K562 (cell line): ENCODE measurements around the gene CRABP1. TPM values are rescaled to one million over a fixed set of nuclear protein-coding genes. Genes with fewer than 3 reads are reported as not detected.

Experiments used
- ATAC-seq: fragments of 200-7000 bp; cut with Tn5 transposase; 3 replicates; pipeline ENCODE4 v1.9.1; 2020; ENCODE audit warnings: moderate library complexity
- BruUV-seq: library from RNA; stranded (reverse); fragments of 400-500 nt; replicated peaks from 2 replicates; lab custom pipeline; 2021; lab: Mats Ljungman, UMichigan
- CTCF ChIA-PET: fragments of 300-600 bp; formaldehyde crosslinking; extraction: SDS; loops from one replicate; lab custom pipeline; 2021; ENCODE audit warnings: low intra/inter-chr PET ratio; lab: Yijun Ruan, JAX
- POLR2A ChIA-PET: fragments of 300-600, 350-650 bp; sonication (Branson Sonifier 250); formaldehyde crosslinking; extraction: SDS; loops from one replicate; lab custom pipeline; 2021; ENCODE audit warnings: antibody characterized with exemption, inconsistent platforms; lab: Yijun Ruan, JAX
- DNase-seq, 4 experiments: peaks; one replicate each; pipeline versions ENCODE4 v3.0.0 to v3.0.0-alpha.2; 2011 to 2018; ENCODE audit warnings: low spot score in 3 of 4, mixed read lengths in 3 of 4; ENCODE audit errors: extremely low read depth in 1 of 4
- FAIRE-seq: peaks from 2 replicates; lab custom pipeline; 2011; peaks lifted over from hg19 to GRCh38; lab: Jason Lieb, UNC
- H2AFZ ChIP-seq: 2 replicates; pipeline ENCODE4 v1.6.0; 2011; ENCODE audit warnings: low read depth, low read length, control low read depth, inconsistent platforms
- H3K27ac ChIP-seq: fragments of 200-600 bp; 3 replicates; pipeline ENCODE4 v1.8.0; 2011; ENCODE audit warnings: low read depth, mild to moderate bottlenecking, control low read depth, inconsistent platforms, low read length, moderate library complexity, mixed read lengths; ENCODE audit errors: extremely low read depth
- H3K27me3 ChIP-seq, 2 experiments: fragments of 300-600 bp in 1 of 2; 2 replicates in 1 of 2; 3 replicates in 1 of 2; pipeline versions ENCODE4 v1.6.0 to v1.8.0; 2011; ENCODE audit warnings: inconsistent platforms in 2 of 2, low read length in 2 of 2, mild to moderate bottlenecking in 1 of 2, mixed read lengths in 1 of 2, moderate library complexity in 1 of 2; ENCODE audit not compliant: control insufficient read depth in 2 of 2, insufficient read depth in 2 of 2
- H3K36me3 ChIP-seq: fragments of 300-600 bp; 3 replicates; pipeline ENCODE4 v1.8.0; 2011; ENCODE audit warnings: mild to moderate bottlenecking, low read length, inconsistent platforms; ENCODE audit not compliant: control insufficient read depth, insufficient read depth
- H3K4me1 ChIP-seq, 2 experiments: fragments of 200-600 bp in 1 of 2; replicated peaks in 1 of 2; 2 replicates in 1 of 2; 3 replicates in 1 of 2; pipeline versions ENCODE4 v1.5.1 to v1.8.0; 2011; ENCODE audit warnings: inconsistent platforms in 2 of 2, low read length in 2 of 2, mild to moderate bottlenecking in 1 of 2, mixed read lengths in 1 of 2, moderate library complexity in 1 of 2; ENCODE audit not compliant: control insufficient read depth in 2 of 2, insufficient read depth in 2 of 2
- H3K4me2 ChIP-seq: 2 replicates; pipeline ENCODE4 v1.6.1; 2011; ENCODE audit warnings: low read length, control low read depth, inconsistent platforms, mixed read lengths; ENCODE audit not compliant: insufficient read depth
- H3K4me3 ChIP-seq: fragments of 200-600 bp; sonication (generic), shearing (Covaris generic); 2 replicates; pipeline ENCODE4 v1.5.1; 2016; ENCODE audit warnings: control low read depth, inconsistent platforms
- H3K79me2 ChIP-seq: fragments of 200-600 bp; 3 replicates; pipeline ENCODE4 v1.8.0; 2011; ENCODE audit warnings: low read length, inconsistent platforms; ENCODE audit not compliant: control insufficient read depth, insufficient read depth
- H3K9ac ChIP-seq, 2 experiments: 2 replicates each; pipeline versions ENCODE4 v1.6.0 to v1.6.1; 2011; ENCODE audit warnings: low read depth in 2 of 2, low read length in 2 of 2, control low read depth in 1 of 2, inconsistent platforms in 1 of 2, mild to moderate bottlenecking in 1 of 2, mixed read lengths in 1 of 2; ENCODE audit not compliant: insufficient read depth in 1 of 2
- H3K9me1 ChIP-seq: one replicate; pipeline ENCODE4 v1.6.0; 2011; ENCODE audit warnings: inconsistent platforms, mild to moderate bottlenecking, low read length, moderate library complexity; ENCODE audit not compliant: control insufficient read depth, insufficient read depth
- H3K9me3 ChIP-seq: replicated peaks from 2 replicates; pipeline ENCODE4 v1.5.1; 2011; ENCODE audit warnings: low read depth, low read length, inconsistent platforms; ENCODE audit not compliant: control insufficient read depth, insufficient read depth
- H4K20me1 ChIP-seq: replicated peaks from 2 replicates; pipeline ENCODE4 v1.6.1; 2011; ENCODE audit warnings: low read length, inconsistent platforms, mixed read lengths; ENCODE audit not compliant: control insufficient read depth, insufficient read depth
- FOXA3 ChIP-seq, 2 experiments: fragments of 450-650 bp in 1 of 2; sonication (generic) in 1 of 2; formaldehyde crosslinking; IDR thresholded peaks in 1 of 2; conservative IDR thresholded peaks in 1 of 2; 2 replicates each; pipeline versions ENCODE4 v1.4.0 to v1.8.0; 2020 to 2022; ENCODE audit warnings: mild to moderate bottlenecking in 2 of 2, missing genetic modification reagents in 1 of 2
- FOXM1 ChIP-seq, 2 experiments: fragments of 450-650 bp in 1 of 2; sonication (generic) in 1 of 2; formaldehyde crosslinking in 1 of 2; IDR thresholded peaks; 2 replicates each; pipeline versions ENCODE4 v1.6.1 to v1.9.0; 2017 to 2022; ENCODE audit warnings: low read depth in 2 of 2, mild to moderate bottlenecking in 2 of 2, missing genetic modification reagents in 1 of 2, moderate library complexity in 1 of 2
- FOXP1 ChIP-seq: sonication (generic); formaldehyde crosslinking; IDR thresholded peaks from 2 replicates; pipeline ENCODE4 v1.8.0; 2022; ENCODE audit warnings: mild to moderate bottlenecking, missing genetic modification reagents
- KDM5B ChIP-seq: fragments of 200-600 bp; sonication (generic); IDR thresholded peaks from 2 replicates; pipeline ENCODE4 v1.6.1; 2012; ENCODE audit warnings: low read depth, mild to moderate bottlenecking, moderate library complexity, low read length, control low read depth, inconsistent platforms; ENCODE audit not compliant: insufficient replicate concordance
- KHSRP ChIP-seq: fragments of 450-650 bp; IDR thresholded peaks from 2 replicates; pipeline ENCODE4 v1.6.1; 2017
- MTA1 ChIP-seq: fragments of 450-650 bp; IDR thresholded peaks from 2 replicates; pipeline ENCODE4 v1.6.1; 2017; ENCODE audit warnings: borderline replicate concordance
- NFE2 ChIP-seq: IDR thresholded peaks from 2 replicates; pipeline ENCODE4 v1.6.1; 2014; ENCODE audit warnings: antibody characterized with exemption, low read depth
- PML ChIP-seq: IDR thresholded peaks from 2 replicates; pipeline ENCODE4 v1.6.1; 2012; ENCODE audit warnings: low read length, inconsistent platforms
- SMAD2 ChIP-seq: fragments of 150-350 bp; IDR thresholded peaks from 2 replicates; pipeline ENCODE4 v1.6.1; 2014; ENCODE audit warnings: low read depth, mild to moderate bottlenecking, low read length
- STAT5A ChIP-seq: IDR thresholded peaks from 2 replicates; pipeline ENCODE4 v1.6.1; 2012; ENCODE audit warnings: low read length, inconsistent platforms, borderline replicate concordance
- ZNF3 ChIP-seq: fragments of 250-450 bp; sonication (Bioruptor Pico); IDR thresholded peaks from 2 replicates; pipeline ENCODE4 v1.5.0; 2021; ENCODE audit warnings: mild to moderate bottlenecking, moderate library complexity
- ZNF717 ChIP-seq: fragments of 250-450 bp; sonication (Bioruptor Pico); IDR thresholded peaks from 2 replicates; pipeline ENCODE4 v1.5.0; 2021
- WGBS: fragments of 100-300 bp; shearing (Covaris generic); methylation state at CpG from one replicate; pipeline ENCODE4 v1.1.6; 2016; ENCODE audit warnings: low coverage, mixed read lengths; ENCODE audit not compliant: insufficient coverage; ENCODE audit errors: missing lambda C conversion rate; 5-methylcytosine and 5-hydroxymethylcytosine counted together
- in situ Hi-C: fragments of 300-500 bp; cut with MboI; formaldehyde crosslinking; loops from 4 replicates; pipeline ENCODE4 v1.15.0; 2018; ENCODE audit warnings: inconsistent platforms, mixed read lengths
- intact Hi-C: fragments of 100-400 bp; cut with micrococcal nuclease; formaldehyde crosslinking; loops from 2 replicates; pipeline ENCODE4 v1.14.2; 2022
- polyA plus RNA-seq, 8 experiments: library from polyadenylated mRNA; depleted of rRNA in 4 of 8; stranded (reverse) in 5 of 8; unstranded in 3 of 8; fragments of >200 nt; fragmentation: Nextera tagmentation in 2 of 8; fragmentation: Illumina TruSeq in 1 of 8; extraction: Ambion mirVana in 2 of 8; extraction: Trizol in 1 of 8; gene quantifications; 2 replicates each; pipeline versions ENCODE4 v1.2.1 to v1.2.3, GENCODE V29; 2011 to 2014; ENCODE audit warnings: inconsistent platforms in 1 of 8, missing spikeins in 1 of 8
- total RNA-seq, 7 experiments: library from RNA; depleted of rRNA in 6 of 7; stranded (reverse); fragments of >200 nt in 6 of 7; fragmentation: Illumina TruSeq in 2 of 7; extraction: Trizol in 2 of 7; gene quantifications; 2 replicates each; pipeline versions ENCODE4 v1.2.1 to v1.2.3, GENCODE V29; 2011 to 2021; ENCODE audit warnings: low replicate concordance in 1 of 7
- TF ChIP-seq, protein P1 (sequence below): fragments of 250-450 bp; sonication (Bioruptor Pico); IDR thresholded peaks from 2 replicates; pipeline ENCODE4 v1.6.1; 2021; ENCODE audit warnings: mild to moderate bottlenecking

Gene CRABP1
- total and polyA plus RNA-seq, 9 of the 15 experiments (the other 6 are each of a cell fraction or from before 2014, with no cell fraction given) = 0.60 TPM; not detected in 8

DNA sequence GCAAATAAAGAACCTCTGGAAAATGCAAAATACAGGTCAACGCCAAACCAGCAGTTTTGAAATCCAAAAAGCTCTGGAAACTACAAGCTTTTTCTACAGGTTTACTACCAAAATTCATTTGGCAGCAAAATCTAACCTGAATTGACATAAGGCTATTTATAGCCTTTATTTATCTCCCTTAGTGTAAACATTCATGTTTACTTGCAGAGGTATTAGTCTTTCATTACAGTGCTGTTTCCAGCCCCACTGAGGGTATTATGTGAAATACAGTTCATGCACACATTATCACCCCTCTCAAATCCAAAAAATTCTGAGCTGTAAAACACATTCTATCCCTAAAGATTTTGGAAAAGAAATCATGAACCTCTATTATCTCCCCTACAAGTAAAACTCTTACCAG lies 47.9 kb upstream of the CRABP1 start:
- FAIRE-seq (no peak), DNase-seq (no peak), ATAC-seq (no peak)
- in situ Hi-C loops (no loop called here), intact Hi-C loops (no loop called here)
- CTCF ChIA-PET = no interaction called here
- BruUV-seq = no TSS peak
- peaks cover 14% of the 10 kb centered on the region for H3K79me2 ChIP-seq
- H3K27ac ChIP-seq = no peak overlapping the region
- no peaks in the 10 kb centered on the region for H3K9me1 ChIP-seq
- H3K4me3 ChIP-seq = no peak overlapping the region
- no peaks in the 10 kb centered on the region for H3K27me3 ChIP-seq
- H3K4me2 ChIP-seq = no peak overlapping the region
- no peaks in the 10 kb centered on the region; a peak in 1 of 5 replicates for H3K4me1 ChIP-seq
- 95% methylated on average over 1 of the region's 1 CpG for WGBS
- POLR2A ChIA-PET = interaction anchor here (0.6 to 1.9 kb wide), 3 partner anchors 11 to 42 kb away, joined by 3 to 7 read pairs (median 4); no protein-coding TSS in a partner anchor
- no peak for TF ChIP-seq MTA1
- TF ChIP-seq NFE2 = no peak
- H3K9ac ChIP-seq = no peak overlapping the region
- H2AFZ ChIP-seq = no peak overlapping the region
- H3K36me3 ChIP-seq = peaks cover 86% of the 10 kb centered on the region
- H4K20me1 ChIP-seq = no peaks in the 10 kb centered on the region
- no peaks in the 10 kb centered on the region for H3K9me3 ChIP-seq

DNA sequence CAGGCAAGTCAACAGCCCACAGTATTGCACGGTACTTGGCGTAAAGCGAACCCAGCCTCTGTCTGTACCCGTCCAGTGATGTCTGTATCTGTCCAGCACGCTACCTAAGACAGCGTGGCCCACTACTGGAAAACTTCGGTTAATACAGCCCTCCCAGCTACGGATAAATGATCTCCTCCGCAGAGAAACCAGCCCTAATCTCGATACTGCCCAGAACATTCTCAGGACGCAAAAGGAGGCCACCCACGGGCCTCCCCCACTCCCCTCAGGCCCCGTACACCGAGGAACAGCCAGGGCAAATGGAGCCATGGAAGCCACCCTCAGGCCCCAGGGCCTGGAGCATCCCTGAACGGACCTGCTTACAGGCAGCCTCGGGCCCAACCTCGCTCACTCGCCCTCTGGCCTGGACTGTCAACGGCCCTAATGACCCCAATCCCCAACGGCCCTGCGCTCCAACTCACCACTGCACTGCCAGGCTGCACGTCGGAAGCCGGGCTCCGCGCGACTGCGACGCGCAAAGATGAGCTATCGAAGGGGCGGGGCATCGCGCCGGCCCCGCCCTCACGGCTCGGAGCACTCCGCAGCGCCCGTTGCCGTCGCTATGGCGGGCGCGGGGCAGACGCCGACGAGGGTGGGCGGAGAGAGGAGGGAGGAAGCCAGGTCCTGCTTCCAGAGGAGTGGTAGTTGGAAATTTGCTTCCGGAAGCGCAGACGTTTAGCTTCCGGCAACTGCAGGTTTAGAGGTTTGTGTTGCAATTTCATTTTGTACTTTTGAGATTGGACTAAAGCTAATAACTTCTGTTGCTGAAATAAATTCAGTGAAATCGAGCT lies 40.8 kb upstream of the CRABP1 start, which contains the start of gene SKIC8:
SKIC8 (minus strand) TSS at position 509 of the 830 bp plus-strand sequence. CDS start 3,923 bp downstream, outside the sequence.
- intact Hi-C loops (no loop called here), in situ Hi-C loops (no loop called here)
- peak within 1 kb of the TSS; percentile 79 for H2AFZ ChIP-seq
- H3K9me1 ChIP-seq = no peaks in the 10 kb centered on the region
- CTCF ChIA-PET = no interaction called here
- H3K4me2 ChIP-seq = peak within 1 kb of the TSS; percentile 89
- no peaks in the 10 kb centered on the region for H3K9me3 ChIP-seq
- POLR2A ChIA-PET = interaction anchor here (0.7 to 2.4 kb wide), 20 partner anchors 8 to 241 kb away, joined by 3 to 12 read pairs (median 4); partner anchors contain the start of genes IREB2 and PSMA4
- BruUV-seq = TSS peak; percentile 75
- H3K79me2 ChIP-seq = peaks cover 40% of the 10 kb centered on the region
- ATAC-seq = peak; percentile 91
- FAIRE-seq = peak; percentile 98
- H3K4me3 ChIP-seq = peak within 1 kb of the TSS; percentile 82
- H3K27ac ChIP-seq = peak within 1 kb of the TSS; percentile 92
- H3K4me1 ChIP-seq = peaks cover 23 to 28% of the 10 kb centered on the region in 2 experiments
- H4K20me1 ChIP-seq = no peaks in the 10 kb centered on the region
- H3K27me3 ChIP-seq = no peaks in the 10 kb centered on the region
- peak; percentile 92 to 97 (median 94) for DNase-seq
- H3K9ac ChIP-seq = peak within 1 kb of the TSS; percentile 85 to 100
- under 1% methylated on average over 51 of the region's 55 CpGs for WGBS
- peaks cover 24% of the 10 kb centered on the region for H3K36me3 ChIP-seq
- TF ChIP-seq KDM5B = peak; percentile 81
- TF ChIP-seq STAT5A = no peak; the same call in 1 of the 2 replicates
- TF ChIP-seq PML = peak; percentile 83
- TF ChIP-seq FOXP1 (CRISPR knock-in tag) = peak; percentile 82; the same call in 1 of the 2 replicates
- TF ChIP-seq SMAD2 = no peak
- TF ChIP-seq ZNF3 (CRISPR knock-in tag) = no peak
- no peak for TF ChIP-seq ZNF717 (CRISPR knock-in tag)
- no peak for TF ChIP-seq FOXM1 (IDR thresholded peaks at IDR 0.05; ENCODE audit: low read depth)
- TF ChIP-seq FOXM1 (CRISPR knock-in tag; IDR thresholded peaks at IDR 0.05; ENCODE audit: low read depth) = no peak
- no peak for TF ChIP-seq KHSRP
- no peak for TF ChIP-seq FOXA3 (CRISPR knock-in tag; conservative IDR thresholded peaks at IDR 0.05 in 1 of 2, IDR thresholded peaks at IDR 0.05 in 1 of 2)
- TF ChIP-seq, protein P1, sequence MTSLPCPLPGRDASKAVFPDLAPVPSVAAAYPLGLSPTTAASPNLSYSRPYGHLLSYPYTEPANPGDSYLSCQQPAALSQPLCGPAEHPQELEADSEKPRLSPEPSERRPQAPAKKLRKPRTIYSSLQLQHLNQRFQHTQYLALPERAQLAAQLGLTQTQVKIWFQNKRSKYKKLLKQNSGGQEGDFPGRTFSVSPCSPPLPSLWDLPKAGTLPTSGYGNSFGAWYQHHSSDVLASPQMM (CRISPR knock-in tag) = no peak
